ENCODE data around the gene TAGAP. TPM values are rescaled to one million over a fixed set of nuclear protein-coding genes. Genes with fewer than 3 reads are reported as not detected.
"Not testable (repeated sequence)": the region's sequence is repeated elsewhere in the genome, so short reads cannot be mapped to it uniquely, and the experiment has no call there.

Gene TAGAP
- total RNA-seq, 1 donor from 2014 or later: 1.7 TPM

GRCh38 chr6:159033160-159034049 lies 11.4 kb downstream of the TAGAP start:
- DNase-seq (ENCODE audit: missing footprints) (no peak), ATAC-seq (no peak)
- intact Hi-C loops (cut with DNase I): no loop called here

GRCh38 chr6:159031846-159032245 lies 12.9 kb downstream of the TAGAP start:
- DNase-seq (ENCODE audit: missing footprints) (no peak), ATAC-seq (no peak)
- intact Hi-C loops (cut with DNase I): no loop called here

- DNase-seq (ENCODE audit: missing footprints) (no peak), ATAC-seq (no peak)
- intact Hi-C loops (cut with DNase I): no loop called here
These were observed 14.6 kb downstream of the TAGAP start for GRCh38 chr6:159030168-159030567.

GRCh38 chr6:159025224-159025623 lies 19.6 kb downstream of the TAGAP start:
- intact Hi-C loops (cut with DNase I); DNase-seq (ENCODE audit: missing footprints); ATAC-seq: not testable (repeated sequence)

GRCh38 chr6:159023893-159024292 lies 20.9 kb downstream of the TAGAP start:
- no peak for DNase-seq (ENCODE audit: missing footprints)
- ATAC-seq: no peak
- intact Hi-C loops (cut with DNase I): no loop called here

- intact Hi-C loops (cut with DNase I): no loop called here
- no peak for DNase-seq (ENCODE audit: missing footprints)
These were observed 24.8 kb downstream of the TAGAP start for GRCh38 chr6:159020011-159020410.

GRCh38 chr6:159017757-159018559 lies 26.8 kb downstream of the TAGAP start:
- intact Hi-C loops (cut with DNase I): no loop called here
- DNase-seq (ENCODE audit: missing footprints) (no peak), ATAC-seq (no peak)

More at GRCh38 chr6:159020011-159020410, 24.8 kb downstream of the TAGAP start:
- no peak for ATAC-seq

- intact Hi-C loops (cut with DNase I): no loop called here
- no peak for ATAC-seq
- no peak for DNase-seq (ENCODE audit: missing footprints)
These were observed 30.4 kb downstream of the TAGAP start for GRCh38 chr6:159014406-159014805.

- ATAC-seq (no peak), DNase-seq (ENCODE audit: missing footprints) (no peak)
- intact Hi-C loops (cut with DNase I): no loop called here
These were observed 31.6 kb downstream of the TAGAP start for GRCh38 chr6:159013229-159013628.

- intact Hi-C loops (cut with DNase I): no loop called here
- DNase-seq (ENCODE audit: missing footprints) (no peak), ATAC-seq (no peak)
These were observed 32.6 kb downstream of the TAGAP start for GRCh38 chr6:159012201-159012600.

GRCh38 chr6:159010037-159010612 lies 34.7 kb downstream of the TAGAP start:
- intact Hi-C loops (cut with DNase I): not testable (repeated sequence)

GRCh38 chr6:159008656-159009288 lies 36.0 kb downstream of the TAGAP start:
- no peak for ATAC-seq
- intact Hi-C loops (cut with DNase I): loop anchor here (2.0 to 5.0 kb wide), 2 partner anchors 34 to 126 kb away; partner anchors contain the start of gene TAGAP

More at GRCh38 chr6:159010037-159010612, 34.7 kb downstream of the TAGAP start:
- DNase-seq (ENCODE audit: missing footprints); ATAC-seq: not testable (repeated sequence)

GRCh38 chr6:159007510-159007909 lies 37.3 kb downstream of the TAGAP start:
- ATAC-seq (no peak), DNase-seq (ENCODE audit: missing footprints) (no peak)
- intact Hi-C loops (cut with DNase I): loop anchor here (5.0 kb wide), 1 partner anchor 35 kb away; the partner anchor contains the start of gene TAGAP

More at GRCh38 chr6:159008656-159009288, 36.0 kb downstream of the TAGAP start:
- DNase-seq (ENCODE audit: missing footprints): no peak

GRCh38 chr6:159005436-159005835 lies 39.4 kb downstream of the TAGAP start:
- no peak for DNase-seq (ENCODE audit: missing footprints)
- no peak for ATAC-seq
- intact Hi-C loops (cut with DNase I): loop anchor here (5.0 kb wide), 1 partner anchor 37 kb away; the partner anchor contains the start of gene TAGAP

- ATAC-seq (no peak), DNase-seq (ENCODE audit: missing footprints) (no peak)
- intact Hi-C loops (cut with DNase I): no loop called here
These were observed 40.2 kb downstream of the TAGAP start for GRCh38 chr6:159004592-159004991.

GRCh38 chr6:159002432-159003155 lies 42.2 kb downstream of the TAGAP start:
- DNase-seq (ENCODE audit: missing footprints) (no peak), ATAC-seq (no peak)
- intact Hi-C loops (cut with DNase I): no loop called here

- DNase-seq (ENCODE audit: missing footprints) (peak; percentile 96), ATAC-seq (peak; percentile 96)
- intact Hi-C loops (cut with DNase I): no loop called here
These were observed 45.0 kb downstream of the TAGAP start, which contains the start of gene RSPH3 for GRCh38 chr6:158999666-159000403. RSPH3 (minus strand) TSS chr6:159000202; CDS start chr6:158999550, 652 bp downstream.

Measured in Right ventricle myocardium inferior (tissue), 1 donor.